ENCODE data around the gene NCKIPSD. TPM values are rescaled to one million over a fixed set of nuclear protein-coding genes. Genes with fewer than 3 reads are reported as not detected.

Gene NCKIPSD
- total RNA-seq, 1 donor from 2014 or later, result 25.3 TPM

DNA sequence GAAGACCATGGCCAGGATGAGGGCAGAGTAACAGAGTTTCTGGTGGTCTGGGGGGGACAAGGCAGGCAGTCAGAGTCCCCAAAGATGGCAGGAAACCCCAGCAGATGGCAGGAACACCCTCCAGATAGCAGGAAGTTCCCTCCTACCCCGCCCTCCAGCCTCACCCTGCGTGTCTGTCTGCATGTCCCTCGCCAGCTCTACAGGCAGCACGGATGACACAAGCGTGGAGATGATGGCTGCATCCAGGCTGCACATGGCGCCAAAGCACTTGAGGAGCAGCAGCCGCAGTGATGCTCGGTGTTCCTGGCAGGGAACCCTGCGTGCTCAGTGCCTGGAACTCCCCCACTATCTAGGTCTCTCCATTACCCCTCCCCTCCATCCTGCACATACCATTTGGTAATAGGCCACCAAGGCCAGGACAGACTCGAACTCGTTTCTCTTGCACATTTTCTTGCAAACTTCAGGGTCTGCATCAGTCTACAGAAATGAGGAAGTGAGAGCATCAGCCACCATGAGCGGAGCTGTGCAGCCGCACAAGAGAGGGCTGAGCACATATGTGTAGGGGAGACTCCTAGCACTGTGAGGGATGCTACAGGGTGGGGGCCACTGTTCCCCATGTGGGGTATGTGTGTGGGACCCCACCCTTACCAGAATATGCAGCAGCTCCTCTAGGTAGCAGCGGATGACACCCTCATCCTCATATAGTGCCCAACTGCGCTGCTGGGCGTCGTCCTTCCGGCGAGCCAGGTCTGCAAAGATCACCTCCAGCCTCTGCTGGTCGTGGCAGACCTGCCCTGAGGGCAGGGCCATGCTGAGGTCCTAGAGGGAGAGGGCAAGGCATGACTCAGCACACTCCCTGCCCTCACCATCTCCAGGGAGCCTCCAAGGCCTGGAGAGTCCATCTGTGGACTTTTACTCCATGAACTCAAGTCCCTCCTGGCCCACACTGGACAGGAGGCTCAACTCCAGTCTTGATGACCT is 6.0 kb downstream of the NCKIPSD start:
- TF ChIP-seq, protein P1, sequence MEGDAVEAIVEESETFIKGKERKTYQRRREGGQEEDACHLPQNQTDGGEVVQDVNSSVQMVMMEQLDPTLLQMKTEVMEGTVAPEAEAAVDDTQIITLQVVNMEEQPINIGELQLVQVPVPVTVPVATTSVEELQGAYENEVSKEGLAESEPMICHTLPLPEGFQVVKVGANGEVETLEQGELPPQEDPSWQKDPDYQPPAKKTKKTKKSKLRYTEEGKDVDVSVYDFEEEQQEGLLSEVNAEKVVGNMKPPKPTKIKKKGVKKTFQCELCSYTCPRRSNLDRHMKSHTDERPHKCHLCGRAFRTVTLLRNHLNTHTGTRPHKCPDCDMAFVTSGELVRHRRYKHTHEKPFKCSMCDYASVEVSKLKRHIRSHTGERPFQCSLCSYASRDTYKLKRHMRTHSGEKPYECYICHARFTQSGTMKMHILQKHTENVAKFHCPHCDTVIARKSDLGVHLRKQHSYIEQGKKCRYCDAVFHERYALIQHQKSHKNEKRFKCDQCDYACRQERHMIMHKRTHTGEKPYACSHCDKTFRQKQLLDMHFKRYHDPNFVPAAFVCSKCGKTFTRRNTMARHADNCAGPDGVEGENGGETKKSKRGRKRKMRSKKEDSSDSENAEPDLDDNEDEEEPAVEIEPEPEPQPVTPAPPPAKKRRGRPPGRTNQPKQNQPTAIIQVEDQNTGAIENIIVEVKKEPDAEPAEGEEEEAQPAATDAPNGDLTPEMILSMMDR (conservative IDR thresholded peaks at IDR 0.05), result no peak
- peaks cover 19% of the 10 kb centered on the region for H3K36me3 Mint-ChIP-seq (ENCODE audit: low read depth)

DNA sequence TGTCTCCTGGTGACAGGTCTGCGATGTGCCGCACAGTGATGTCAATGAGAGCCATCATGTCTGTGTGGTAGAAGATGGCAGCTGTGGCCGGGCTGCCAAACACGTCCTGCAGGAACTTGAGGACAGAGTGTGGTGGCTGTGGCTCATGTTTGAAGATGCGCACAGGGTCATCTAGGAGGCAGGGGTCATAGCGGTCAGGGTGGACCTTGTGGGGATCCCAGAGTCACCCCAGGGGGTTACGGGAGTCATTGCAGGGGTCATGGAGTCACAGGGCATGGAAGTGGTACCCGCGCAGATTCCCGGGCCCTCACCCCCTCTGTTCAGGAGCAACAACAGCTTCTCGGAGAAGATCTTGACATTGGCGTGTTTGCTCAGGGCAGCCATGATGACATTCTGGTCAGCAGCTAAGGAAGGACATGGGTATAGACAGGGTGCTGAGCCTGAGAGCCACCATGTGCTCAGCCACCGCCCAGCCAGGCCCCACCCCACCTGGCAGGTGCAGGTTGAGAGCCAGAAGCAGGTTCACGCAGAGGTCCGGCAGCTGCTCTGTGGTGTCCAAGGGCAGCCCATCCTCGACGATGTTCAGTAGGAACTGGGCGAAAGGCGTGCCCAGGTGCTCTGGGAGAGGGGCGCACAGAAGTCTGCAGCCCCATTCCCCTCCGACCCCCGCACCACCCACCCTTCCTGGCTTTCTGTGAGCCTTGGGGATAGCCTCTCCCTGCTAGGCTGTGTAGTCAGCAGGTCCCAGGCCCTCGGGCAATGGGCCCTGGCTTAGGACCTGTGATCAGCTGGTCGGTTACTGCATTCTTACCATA is 6.9 kb downstream of the NCKIPSD start:
- Mint-ChIP-seq H3K4me3 (no peak overlapping the region), H3K27me3 (ENCODE audit: low read depth) (no peaks in the 10 kb centered on the region), H3K36me3 (ENCODE audit: low read depth) (peaks cover 19% of the 10 kb centered on the region), H3K4me1 (peaks cover 6% of the 10 kb centered on the region), H3K9me3 (no peaks in the 10 kb centered on the region), H3K27ac (ENCODE audit: unreplicated experiment) (no peak overlapping the region)
- DNase-seq (ENCODE audit: low read depth, low spot score), result no peak
- TF ChIP-seq, protein P1 (conservative IDR thresholded peaks at IDR 0.05), result no peak

More for the DNA sequence above, 6.0 kb downstream of the NCKIPSD start:
- Mint-ChIP-seq H3K9me3 (no peaks in the 10 kb centered on the region), H3K4me3 (peak overlapping the region; percentile 70), H3K27me3 (ENCODE audit: low read depth) (no peaks in the 10 kb centered on the region), H3K27ac (ENCODE audit: unreplicated experiment) (no peak overlapping the region), H3K4me1 (peaks cover 14% of the 10 kb centered on the region)
- no peak for DNase-seq (ENCODE audit: low read depth, low spot score)

DNA sequence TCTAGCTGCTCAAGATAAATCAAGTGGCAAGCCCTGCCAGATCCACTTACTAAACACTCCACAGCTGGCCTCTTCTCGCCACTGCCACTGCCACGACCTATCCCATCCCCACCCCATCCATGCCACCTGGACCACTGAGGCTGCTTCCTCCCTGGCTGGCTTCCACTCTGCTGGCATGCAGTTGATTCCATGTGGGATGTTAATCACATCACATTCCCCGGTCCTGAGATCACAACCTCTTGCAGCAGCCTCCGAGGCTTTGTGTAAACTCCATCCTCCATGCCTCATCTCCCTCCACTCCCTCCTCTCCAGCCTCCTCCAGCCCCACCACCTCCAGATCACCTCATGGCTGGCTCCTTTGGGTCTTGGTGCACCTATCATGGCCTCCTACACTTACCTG is 7.7 kb downstream of the NCKIPSD start:
- no peak for DNase-seq (ENCODE audit: low read depth, low spot score)

DNA sequence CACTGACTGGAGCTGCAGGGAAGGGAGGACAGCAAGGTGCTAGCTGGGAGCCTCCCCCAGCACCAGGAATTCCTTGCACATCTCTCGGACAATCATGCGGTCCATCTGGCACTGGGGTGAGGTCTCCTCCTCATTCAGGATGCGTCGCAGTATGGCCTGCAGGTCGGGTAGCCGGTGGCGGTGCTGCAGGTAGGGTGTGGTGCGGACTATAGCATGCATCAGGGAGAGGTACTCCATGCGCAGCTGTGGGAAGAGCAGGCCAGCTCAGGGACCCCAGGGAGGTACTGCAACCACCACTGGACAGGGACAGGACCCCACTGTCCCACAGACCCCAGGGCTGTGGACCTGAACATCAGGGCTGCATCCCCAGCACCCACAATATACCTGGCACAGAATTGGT is 11.2 kb downstream of the NCKIPSD start:
- Mint-ChIP-seq H3K27ac (ENCODE audit: unreplicated experiment) (no peak overlapping the region), H3K4me3 (no peak overlapping the region), H3K4me1 (no peaks in the 10 kb centered on the region), H3K36me3 (ENCODE audit: low read depth) (peaks cover 14% of the 10 kb centered on the region), H3K27me3 (ENCODE audit: low read depth) (no peaks in the 10 kb centered on the region), H3K9me3 (no peaks in the 10 kb centered on the region)
- TF ChIP-seq, protein P1 (conservative IDR thresholded peaks at IDR 0.05), result no peak
- DNase-seq (ENCODE audit: low read depth, low spot score), result no peak

More for the DNA sequence above, 7.7 kb downstream of the NCKIPSD start:
- Mint-ChIP-seq H3K4me1 (no peaks in the 10 kb centered on the region), H3K27me3 (ENCODE audit: low read depth) (no peaks in the 10 kb centered on the region), H3K9me3 (no peaks in the 10 kb centered on the region), H3K36me3 (ENCODE audit: low read depth) (peaks cover 19% of the 10 kb centered on the region), H3K27ac (ENCODE audit: unreplicated experiment) (no peak overlapping the region), H3K4me3 (no peak overlapping the region)
- TF ChIP-seq, protein P1 (conservative IDR thresholded peaks at IDR 0.05), result no peak

DNA sequence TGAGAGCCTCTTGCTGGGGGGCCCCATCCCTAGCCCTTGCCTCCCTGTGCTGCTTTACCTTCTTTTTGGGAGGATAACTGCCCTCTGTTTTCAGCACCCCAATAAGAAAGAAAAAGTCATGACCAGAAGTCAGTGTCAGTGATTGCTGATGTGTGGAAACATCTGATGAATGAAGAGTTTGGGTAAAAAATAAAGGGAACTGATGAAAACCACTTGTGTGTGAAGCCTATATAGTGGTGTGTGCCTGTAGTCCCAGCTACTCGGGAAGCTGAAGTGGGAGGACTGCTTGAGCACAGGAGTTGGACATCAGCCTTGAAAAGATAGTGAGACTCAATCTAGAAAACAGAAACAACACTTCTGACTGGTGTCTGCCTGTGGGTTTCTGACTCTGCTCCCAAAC is 13.2 kb downstream of the NCKIPSD start:
- no peak overlapping the region for H3K4me3 Mint-ChIP-seq
- H3K9me3 Mint-ChIP-seq, result no peaks in the 10 kb centered on the region
- no peaks in the 10 kb centered on the region for H3K27me3 Mint-ChIP-seq (ENCODE audit: low read depth)
- DNase-seq (ENCODE audit: low read depth, low spot score), result no peak
- H3K36me3 Mint-ChIP-seq (ENCODE audit: low read depth), result peaks cover 12% of the 10 kb centered on the region
- no peak overlapping the region for H3K27ac Mint-ChIP-seq (ENCODE audit: unreplicated experiment)
- TF ChIP-seq, protein P1 (conservative IDR thresholded peaks at IDR 0.05), result no peak
- H3K4me1 Mint-ChIP-seq, result no peaks in the 10 kb centered on the region
